ENCODE measurements around the gene OR2T3. TPM values are rescaled to one million over a fixed set of nuclear protein-coding genes. Genes with fewer than 3 reads are reported as not detected.
"Not testable (repeated sequence)": the region's sequence is repeated elsewhere in the genome, so short reads cannot be mapped to it uniquely, and the experiment has no call there.

OR2T3 gene
- total RNA-seq, 2 donors from 2014 or later = not detected

GRCh38 chr1:248471154-248471553 is 2.0 kb upstream of the OR2T3 start:
- DNase-seq (no peak), ATAC-seq (no peak)
- intact Hi-C loops (cut with DNase I) = no loop called here
- Histone ChIP-seq H3K27me3 (no peaks in the 10 kb centered on the region), H3K27ac (no peak overlapping the region), H3K4me1 (no peaks in the 10 kb centered on the region), H3K36me3 (replicated peaks in 1 of 2; ENCODE audit: insufficient read depth in 1 of 2, low read depth in 2 of 2) (no peaks in the 10 kb centered on the region), H3K4me3 (no peak overlapping the region), H3K9me3 (no peaks in the 10 kb centered on the region)
- 69 to 71% methylated on average over 4 of the region's 4 CpGs for WGBS, 2 donors
- no peak for TF ChIP-seq CTCF (IDR thresholded peaks at IDR 0.05)
- TF ChIP-seq POLR2A (IDR thresholded peaks at IDR 0.05) = no peak

- H3K36me3 ChIP-seq (replicated peaks in 1 of 2; ENCODE audit: insufficient read depth in 1 of 2, low read depth in 2 of 2); H3K27ac ChIP-seq; H3K9me3 ChIP-seq; ATAC-seq; intact Hi-C loops (cut with DNase I); DNase-seq; H3K4me1 ChIP-seq; H3K4me3 ChIP-seq; H3K27me3 ChIP-seq: not testable (repeated sequence)
- 44 to 45% methylated on average over 2 of the region's 2 CpGs for WGBS, 2 donors
Observed at GRCh38 chr1:248472111-248472510, 1.0 kb upstream of the OR2T3 start.

DNA sequence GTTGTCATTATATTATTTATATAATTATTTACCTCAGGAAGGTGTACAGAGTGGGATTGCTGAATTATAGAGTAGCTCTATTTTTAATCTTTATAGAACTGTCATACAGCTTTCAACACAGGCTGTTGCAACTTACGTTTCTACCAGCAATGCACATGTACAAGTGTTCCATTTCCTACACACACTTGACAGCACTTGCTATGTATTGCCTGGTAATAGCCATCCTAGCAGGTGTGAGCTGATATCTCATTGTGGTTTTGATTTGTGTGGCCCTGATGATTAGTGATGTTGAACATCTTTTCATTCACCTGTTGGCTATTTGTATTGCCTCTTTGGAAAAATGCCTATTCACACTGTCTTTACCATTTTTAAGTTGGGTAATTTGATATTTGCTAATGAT is 2.5 kb downstream of the OR2T3 start:
- ATAC-seq; H3K4me3 ChIP-seq; H3K27ac ChIP-seq; H3K27me3 ChIP-seq; H3K9me3 ChIP-seq; intact Hi-C loops (cut with DNase I); DNase-seq; H3K4me1 ChIP-seq; H3K36me3 ChIP-seq (replicated peaks in 1 of 2; ENCODE audit: insufficient read depth in 1 of 2, low read depth in 2 of 2): not testable (repeated sequence)
- no CpG with 5 or more reads among the region's 1 CpG for WGBS, 2 donors

DNA sequence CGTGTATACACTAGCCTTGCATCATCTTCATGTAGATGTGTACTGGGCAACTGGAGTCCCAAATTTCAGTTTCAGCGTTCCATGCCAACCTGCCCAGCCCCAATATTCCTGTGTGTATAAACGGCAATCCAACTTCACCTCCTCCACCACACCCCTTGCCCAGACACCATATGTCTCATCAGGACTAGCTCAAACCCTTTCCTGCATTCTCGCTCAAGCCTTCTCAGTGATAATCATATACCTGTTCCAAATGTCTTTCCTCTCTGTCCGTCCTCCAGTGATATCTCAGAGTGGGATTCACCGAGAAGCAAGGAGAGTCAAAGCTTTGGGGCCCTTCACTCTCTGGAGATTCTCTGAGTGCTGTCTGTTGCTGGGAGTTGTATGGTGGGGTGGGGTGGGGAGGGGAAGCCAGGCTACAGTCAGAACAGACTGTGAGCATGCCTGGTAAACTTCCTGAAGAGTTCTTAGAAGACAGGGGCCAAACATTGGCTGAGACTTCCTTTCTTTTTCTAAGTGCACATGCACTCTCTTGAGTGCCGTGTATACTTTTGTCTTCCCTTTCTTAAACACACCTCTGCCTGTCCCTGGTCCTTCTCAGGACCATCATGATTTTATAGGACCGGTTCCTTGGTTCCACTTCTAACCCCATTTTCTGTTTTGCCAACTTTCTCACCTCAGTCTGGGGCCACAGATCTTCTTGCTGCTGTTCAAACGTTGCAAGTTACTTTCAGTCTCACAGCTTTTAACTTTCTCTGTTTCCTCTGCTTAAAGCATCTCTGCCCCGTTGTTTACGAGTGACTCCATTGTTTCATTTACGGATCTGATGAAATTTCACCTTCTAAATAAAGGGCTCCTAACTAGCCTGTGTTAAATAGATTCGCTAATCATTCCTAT is 8.8 kb downstream of the OR2T3 start:
- H3K9me3 ChIP-seq; intact Hi-C loops (cut with DNase I); ATAC-seq; H3K36me3 ChIP-seq (replicated peaks in 1 of 2; ENCODE audit: insufficient read depth in 1 of 2, low read depth in 2 of 2); DNase-seq; H3K4me1 ChIP-seq; H3K27ac ChIP-seq; H3K4me3 ChIP-seq; H3K27me3 ChIP-seq: not testable (repeated sequence)
- 52% methylated on average over 13 of the region's 13 CpGs for WGBS, 2 donors

- H3K4me3 ChIP-seq; DNase-seq; ATAC-seq; H3K9me3 ChIP-seq; H3K36me3 ChIP-seq (replicated peaks in 1 of 2; ENCODE audit: insufficient read depth in 1 of 2, low read depth in 2 of 2); H3K27ac ChIP-seq; H3K27me3 ChIP-seq; H3K4me1 ChIP-seq; intact Hi-C loops (cut with DNase I): not testable (repeated sequence)
- 58% methylated on average over 4 of the region's 6 CpGs; no CpG with 5 or more reads in 1 of the 2 donors for WGBS, 2 donors
Observed at GRCh38 chr1:248488289-248488688, 15.1 kb downstream of the OR2T3 start, which contains the start of gene OR2T5. OR2T5 (plus strand) TSS chr1:248488589; CDS start chr1:248488589, 0 bp downstream.

DNA sequence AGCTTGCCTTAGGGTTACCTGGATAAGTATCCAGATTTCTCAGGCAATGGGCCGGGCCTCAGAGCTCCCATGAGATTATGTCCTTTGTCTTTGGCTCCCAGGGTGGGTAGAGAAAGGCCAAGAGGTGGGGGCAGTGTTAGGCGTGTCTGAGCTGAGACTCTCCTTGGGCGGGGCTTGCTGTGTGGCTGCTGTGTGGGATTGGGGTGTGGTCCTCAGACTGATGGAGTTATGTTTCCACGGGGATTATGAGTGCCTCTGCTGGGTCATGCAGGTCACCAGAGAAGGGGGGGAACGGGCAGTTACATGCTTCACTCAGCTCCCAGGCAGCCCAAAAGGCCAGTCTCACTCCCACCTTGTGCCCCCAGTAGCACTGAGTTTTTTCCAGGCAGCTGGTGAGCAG is 23.5 kb downstream of the OR2T3 start:
- ATAC-seq; DNase-seq; H3K9me3 ChIP-seq; intact Hi-C loops (cut with DNase I); H3K27me3 ChIP-seq; H3K36me3 ChIP-seq (replicated peaks in 1 of 2; ENCODE audit: insufficient read depth in 1 of 2, low read depth in 2 of 2); H3K4me1 ChIP-seq; H3K4me3 ChIP-seq; H3K27ac ChIP-seq: not testable (repeated sequence)
- no CpG with 5 or more reads among the region's 5 CpGs for WGBS, 2 donors

- WGBS, 2 donors = 50 to 76% methylated on average over 1 of the region's 2 CpGs
- intact Hi-C loops (cut with DNase I); H3K27ac ChIP-seq; H3K4me3 ChIP-seq; H3K36me3 ChIP-seq (replicated peaks in 1 of 2; ENCODE audit: insufficient read depth in 1 of 2, low read depth in 2 of 2); H3K9me3 ChIP-seq; H3K4me1 ChIP-seq; H3K27me3 ChIP-seq; DNase-seq; ATAC-seq: not testable (repeated sequence)
Observed at GRCh38 chr1:248500305-248501035, 27.3 kb downstream of the OR2T3 start.

- H3K36me3 ChIP-seq (replicated peaks in 1 of 2; ENCODE audit: insufficient read depth in 1 of 2, low read depth in 2 of 2); intact Hi-C loops (cut with DNase I); H3K27ac ChIP-seq; DNase-seq; H3K27me3 ChIP-seq; H3K9me3 ChIP-seq; H3K4me1 ChIP-seq; ATAC-seq; H3K4me3 ChIP-seq: not testable (repeated sequence)
- WGBS, 2 donors = no CpG with 5 or more reads among the region's 2 CpGs
Observed at GRCh38 chr1:248507773-248508172, 34.6 kb downstream of the OR2T3 start, which contains the start of gene OR2G6. OR2G6 (plus strand) TSS chr1:248508073; CDS start chr1:248521647, 13,574 bp downstream.

DNA sequence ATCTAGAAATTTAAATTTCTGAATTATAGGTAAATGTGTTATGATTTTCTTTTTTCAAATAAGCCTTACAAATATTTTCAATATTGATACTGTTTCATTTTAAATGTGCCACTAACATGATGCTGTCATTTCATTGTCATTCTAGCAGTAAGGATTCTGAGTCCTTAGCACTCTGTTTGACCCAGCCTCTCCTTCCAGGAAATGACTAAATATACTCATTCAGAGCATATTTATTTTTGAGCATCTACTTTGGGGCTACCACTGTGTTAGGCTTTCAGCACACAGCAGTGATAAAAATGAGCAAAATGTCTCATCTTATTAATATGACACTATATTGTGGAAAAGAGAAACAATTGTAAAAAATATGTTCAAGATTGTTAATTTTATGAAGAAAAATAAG is 37.1 kb downstream of the OR2T3 start:
- not testable (repeated sequence) for H3K4me3 ChIP-seq

More for the DNA sequence above, 37.1 kb downstream of the OR2T3 start:
- intact Hi-C loops (cut with DNase I); H3K27me3 ChIP-seq; H3K4me1 ChIP-seq; ATAC-seq; H3K27ac ChIP-seq; DNase-seq; H3K36me3 ChIP-seq (replicated peaks in 1 of 2; ENCODE audit: insufficient read depth in 1 of 2, low read depth in 2 of 2); H3K9me3 ChIP-seq: not testable (repeated sequence)

All from body of pancreas (tissue), 4 donors.